Activated CD8-positive, alpha-beta T cell treated with anti-CD3 and anti-CD28 coated beads, Interleukin-2, amount 10 ng/mL, durations not matched to agents 7 days and 5 days (primary cell): ENCODE results near the gene BFAR. TPM values are rescaled to one million over a fixed set of nuclear protein-coding genes. Genes with fewer than 3 reads are reported as not detected.
"Not testable (repeated sequence)": the region's sequence is repeated elsewhere in the genome, so short reads cannot be mapped to it uniquely, and the experiment has no call there.

ENCODE experiments used
- ATAC-seq: fragments of 150-1000 bp; cut with Tn5 transposase; one replicate; pipeline ENCODE4 v1.10.0; 2021; ENCODE audit warnings: moderate library complexity
- CTCF ChIA-PET: fragments of 350-600 bp; sonication (Branson Sonifier 250); formaldehyde crosslinking; loops from one replicate; lab custom pipeline; 2021; ENCODE audit warnings: antibody characterized with exemption; lab: Charles Lee
- POLR2A ChIA-PET: fragments of 350-600 bp; sonication (Branson Sonifier 250); formaldehyde crosslinking; loops from one replicate; lab custom pipeline; 2021; ENCODE audit warnings: antibody characterized with exemption; lab: Charles Lee
- DNase-seq: peaks from one replicate; pipeline ENCODE4 v3.0.0-alpha.2; 2020
- H3K27ac Mint-ChIP-seq: one replicate; pipeline ENCODE4 v1.8.0; 2021; ENCODE audit warnings: mild to moderate bottlenecking, mixed read lengths
- H3K27me3 Mint-ChIP-seq: one replicate; pipeline ENCODE4 v1.8.0; 2021; ENCODE audit warnings: low read depth, mixed read lengths
- H3K36me3 Mint-ChIP-seq: one replicate; pipeline ENCODE4 v1.8.0; 2021; ENCODE audit warnings: low read depth, mixed read lengths
- H3K4me1 Mint-ChIP-seq: one replicate; pipeline ENCODE4 v1.8.0; 2021; ENCODE audit warnings: low read depth, mixed read lengths
- H3K4me3 Mint-ChIP-seq: one replicate; pipeline ENCODE4 v1.8.0; 2021; ENCODE audit warnings: mild to moderate bottlenecking, mixed read lengths
- H3K9me3 Mint-ChIP-seq: one replicate; pipeline ENCODE4 v1.8.0; 2022; ENCODE audit warnings: mixed read lengths; ENCODE audit not compliant: insufficient read depth
- total RNA-seq, 2 experiments: library from RNA; stranded (reverse); gene quantifications; one replicate each; pipeline ENCODE4 v1.2.3, GENCODE V29; 2021

BFAR gene
- total RNA-seq, 2 experiments from 2014 or later: 65.1 to 65.7 TPM

- H3K9me3 Mint-ChIP-seq: peaks cover 7% of the 10 kb centered on the region
- peak; percentile 43 for DNase-seq
- POLR2A ChIA-PET: no interaction called here
- peaks cover 2% of the 10 kb centered on the region for H3K27me3 Mint-ChIP-seq
- H3K36me3 Mint-ChIP-seq: peaks cover 30% of the 10 kb centered on the region
- peak overlapping the region; percentile 16 for H3K27ac Mint-ChIP-seq
- no peak overlapping the region for H3K4me3 Mint-ChIP-seq
- no peak for ATAC-seq
- H3K4me1 Mint-ChIP-seq: peaks cover 11% of the 10 kb centered on the region
- CTCF ChIA-PET: no interaction called here
Measured at GRCh38 chr16:14672403-14672971, 39.7 kb downstream of the BFAR start.

GRCh38 chr16:14676633-14677032 is 43.9 kb downstream of the BFAR start:
- H3K36me3 Mint-ChIP-seq: peaks cover 9% of the 10 kb centered on the region
- POLR2A ChIA-PET: no interaction called here

GRCh38 chr16:14677627-14678026 is 44.9 kb downstream of the BFAR start:
- ChIA-PET CTCF (interaction anchor here (0.7 kb wide), 1 partner anchor 43 kb away, joined by 3 read pairs; no protein-coding TSS in a partner anchor), POLR2A (no interaction called here)
- Mint-ChIP-seq H3K4me1 (peaks cover 4% of the 10 kb centered on the region), H3K36me3 (peaks cover 4% of the 10 kb centered on the region), H3K4me3 (no peak overlapping the region), H3K9me3 (peaks cover 7% of the 10 kb centered on the region), H3K27me3 (peaks cover 2% of the 10 kb centered on the region), H3K27ac (no peak overlapping the region)
- DNase-seq (no peak), ATAC-seq (no peak)

More at GRCh38 chr16:14676633-14677032, 43.9 kb downstream of the BFAR start:
- H3K4me1 Mint-ChIP-seq: peaks cover 11% of the 10 kb centered on the region
- peaks cover 7% of the 10 kb centered on the region for H3K9me3 Mint-ChIP-seq
- no peak overlapping the region for H3K27ac Mint-ChIP-seq
- CTCF ChIA-PET: no interaction called here
- ATAC-seq (no peak), DNase-seq (no peak)
- no peak overlapping the region for H3K4me3 Mint-ChIP-seq
- H3K27me3 Mint-ChIP-seq: peaks cover 2% of the 10 kb centered on the region

- H3K36me3 Mint-ChIP-seq: peaks cover 3% of the 10 kb centered on the region
- peaks cover 2% of the 10 kb centered on the region for H3K27me3 Mint-ChIP-seq
- peaks cover 1% of the 10 kb centered on the region for H3K9me3 Mint-ChIP-seq
- ATAC-seq: no peak
- DNase-seq: no peak
- CTCF ChIA-PET: no interaction called here
- no peaks in the 10 kb centered on the region for H3K4me1 Mint-ChIP-seq
- POLR2A ChIA-PET: no interaction called here
- H3K4me3 Mint-ChIP-seq: no peak overlapping the region
- H3K27ac Mint-ChIP-seq: no peak overlapping the region
Measured at GRCh38 chr16:14678748-14679497, 46.2 kb downstream of the BFAR start.

GRCh38 chr16:14680396-14680795 is 47.6 kb downstream of the BFAR start:
- H3K27ac Mint-ChIP-seq, H3K9me3 Mint-ChIP-seq, ATAC-seq, DNase-seq, H3K27me3 Mint-ChIP-seq, CTCF ChIA-PET, POLR2A ChIA-PET, H3K4me3 Mint-ChIP-seq, H3K36me3 Mint-ChIP-seq, H3K4me1 Mint-ChIP-seq: not testable (repeated sequence)

- no peak for DNase-seq
- no peak overlapping the region for H3K27ac Mint-ChIP-seq
- ATAC-seq: no peak
- no peaks in the 10 kb centered on the region for H3K9me3 Mint-ChIP-seq
- H3K4me1 Mint-ChIP-seq: no peaks in the 10 kb centered on the region
- POLR2A ChIA-PET: no interaction called here
- H3K27me3 Mint-ChIP-seq: peaks cover 2% of the 10 kb centered on the region
- H3K36me3 Mint-ChIP-seq: no peaks in the 10 kb centered on the region
- no peak overlapping the region for H3K4me3 Mint-ChIP-seq
- CTCF ChIA-PET: no interaction called here
Measured at GRCh38 chr16:14681115-14681514, 48.4 kb downstream of the BFAR start.

GRCh38 chr16:14682121-14682520 is 49.4 kb downstream of the BFAR start:
- Mint-ChIP-seq H3K4me3 (no peak overlapping the region), H3K4me1 (no peaks in the 10 kb centered on the region), H3K9me3 (no peaks in the 10 kb centered on the region), H3K36me3 (no peaks in the 10 kb centered on the region), H3K27me3 (no peaks in the 10 kb centered on the region), H3K27ac (no peak overlapping the region)
- POLR2A ChIA-PET: no interaction called here
- CTCF ChIA-PET: no interaction called here
- no peak for DNase-seq
- ATAC-seq: no peak

GRCh38 chr16:14685870-14686793 is 53.4 kb downstream of the BFAR start:
- H3K9me3 Mint-ChIP-seq, CTCF ChIA-PET, H3K4me1 Mint-ChIP-seq, H3K36me3 Mint-ChIP-seq, H3K4me3 Mint-ChIP-seq, ATAC-seq, DNase-seq, H3K27ac Mint-ChIP-seq, POLR2A ChIA-PET, H3K27me3 Mint-ChIP-seq: not testable (repeated sequence)

GRCh38 chr16:14694129-14694528 is 61.4 kb downstream of the BFAR start, which contains the start of gene PLA2G10:
PLA2G10 (minus strand) TSS chr16:14694308; CDS start chr16:14694229, 79 bp downstream.
- H3K4me3 Mint-ChIP-seq, CTCF ChIA-PET, POLR2A ChIA-PET, ATAC-seq, H3K27ac Mint-ChIP-seq, H3K9me3 Mint-ChIP-seq, H3K4me1 Mint-ChIP-seq, DNase-seq, H3K27me3 Mint-ChIP-seq, H3K36me3 Mint-ChIP-seq: not testable (repeated sequence)

GRCh38 chr16:14701859-14702258 is 69.1 kb downstream of the BFAR start:
- H3K4me3 Mint-ChIP-seq, CTCF ChIA-PET, H3K36me3 Mint-ChIP-seq, H3K27ac Mint-ChIP-seq, H3K27me3 Mint-ChIP-seq, H3K4me1 Mint-ChIP-seq, POLR2A ChIA-PET, DNase-seq, ATAC-seq, H3K9me3 Mint-ChIP-seq: not testable (repeated sequence)

- H3K27me3 Mint-ChIP-seq, CTCF ChIA-PET, POLR2A ChIA-PET: not testable (repeated sequence)
Measured at GRCh38 chr16:14702672-14703071, 69.9 kb downstream of the BFAR start.

More at GRCh38 chr16:14702672-14703071, 69.9 kb downstream of the BFAR start:
- H3K36me3 Mint-ChIP-seq, H3K27ac Mint-ChIP-seq, H3K4me1 Mint-ChIP-seq, H3K4me3 Mint-ChIP-seq, DNase-seq, H3K9me3 Mint-ChIP-seq, ATAC-seq: not testable (repeated sequence)
